ENCODE data around the gene TRAM2.

The TRAM2 gene, protein sequence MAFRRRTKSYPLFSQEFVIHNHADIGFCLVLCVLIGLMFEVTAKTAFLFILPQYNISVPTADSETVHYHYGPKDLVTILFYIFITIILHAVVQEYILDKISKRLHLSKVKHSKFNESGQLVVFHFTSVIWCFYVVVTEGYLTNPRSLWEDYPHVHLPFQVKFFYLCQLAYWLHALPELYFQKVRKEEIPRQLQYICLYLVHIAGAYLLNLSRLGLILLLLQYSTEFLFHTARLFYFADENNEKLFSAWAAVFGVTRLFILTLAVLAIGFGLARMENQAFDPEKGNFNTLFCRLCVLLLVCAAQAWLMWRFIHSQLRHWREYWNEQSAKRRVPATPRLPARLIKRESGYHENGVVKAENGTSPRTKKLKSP

DNA sequence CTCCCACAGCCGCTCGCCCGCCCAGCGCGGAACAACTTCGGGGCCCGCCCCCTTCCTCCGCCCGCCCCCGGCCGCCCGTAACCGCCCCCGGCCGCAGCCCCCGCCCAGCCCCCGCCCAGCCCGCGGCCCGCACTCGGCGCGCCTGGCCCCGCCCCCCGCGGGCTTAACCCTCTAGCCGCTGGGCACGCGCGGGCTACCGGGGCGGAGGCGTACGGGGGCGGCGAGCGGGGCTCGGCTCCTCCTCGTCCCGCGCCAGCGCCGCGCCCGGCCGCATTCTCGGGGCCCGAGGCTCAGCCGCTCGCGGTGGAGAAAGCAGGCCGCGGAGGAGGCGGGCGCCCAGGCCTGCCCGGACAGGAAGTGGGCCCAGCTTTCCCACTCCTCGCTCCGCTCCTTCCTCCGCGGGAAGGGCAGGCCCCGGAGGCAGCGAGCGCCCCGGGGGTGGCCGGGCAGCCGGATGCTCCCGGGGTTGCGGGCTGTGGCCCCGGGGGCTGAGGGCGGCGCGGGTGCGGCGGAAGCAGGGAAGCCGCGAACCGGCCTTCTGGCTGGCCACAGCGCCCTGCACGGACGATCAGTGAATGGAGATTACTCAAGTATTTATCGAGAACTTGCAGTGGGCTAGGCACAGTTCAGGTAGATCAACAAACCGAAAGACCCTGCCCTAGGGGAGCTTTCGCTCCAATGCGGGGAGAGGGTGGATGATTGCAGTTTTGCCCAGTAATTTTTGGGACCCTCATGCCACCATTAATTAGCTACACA lies at the start of gene TRAM2:
Gene TRAM2, minus strand, starts transcription at position 39 of the 756 bp plus-strand sequence. CDS start 145 bp downstream, outside the sequence.
- peak; percentile 90 for DNase-seq

DNA sequence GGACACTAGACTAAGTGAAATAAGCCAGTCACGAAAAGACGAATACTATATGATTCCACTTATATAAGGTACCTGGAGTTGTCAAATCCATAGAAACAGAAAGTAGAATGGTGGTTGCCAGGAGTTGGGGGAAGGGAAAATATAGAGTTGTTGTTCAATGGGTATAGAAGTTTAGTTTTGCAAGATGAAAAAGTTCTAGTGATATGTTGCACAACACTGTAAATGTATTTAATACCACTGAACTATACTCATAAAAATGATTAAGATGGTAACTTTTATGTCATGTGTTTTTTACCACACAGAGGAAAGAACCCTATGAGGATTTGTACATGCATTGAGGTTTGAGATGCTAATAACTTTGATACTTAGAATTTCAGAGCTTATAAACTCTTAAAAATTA lies 46.0 kb upstream of the TRAM2 start:
- DNase-seq: no peak

DNA sequence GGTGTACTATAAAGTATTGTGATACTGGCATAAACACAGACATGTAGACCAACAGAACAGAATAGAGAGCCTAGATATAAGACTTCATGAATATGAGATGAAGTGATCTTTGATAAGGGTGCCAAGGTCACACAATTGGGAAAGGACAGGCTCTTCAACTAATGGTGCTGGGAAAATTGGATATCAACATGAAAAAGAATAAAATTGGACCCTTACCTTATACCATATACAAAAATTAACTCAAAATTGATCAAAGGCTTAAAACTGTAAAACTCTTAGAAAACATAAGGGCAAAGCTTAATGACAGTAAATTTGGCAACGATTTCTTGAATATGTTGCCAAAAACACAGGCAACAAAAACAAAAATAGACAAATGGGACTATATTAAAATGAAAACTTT lies 44.8 kb upstream of the TRAM2 start:
- no peak for DNase-seq

DNA sequence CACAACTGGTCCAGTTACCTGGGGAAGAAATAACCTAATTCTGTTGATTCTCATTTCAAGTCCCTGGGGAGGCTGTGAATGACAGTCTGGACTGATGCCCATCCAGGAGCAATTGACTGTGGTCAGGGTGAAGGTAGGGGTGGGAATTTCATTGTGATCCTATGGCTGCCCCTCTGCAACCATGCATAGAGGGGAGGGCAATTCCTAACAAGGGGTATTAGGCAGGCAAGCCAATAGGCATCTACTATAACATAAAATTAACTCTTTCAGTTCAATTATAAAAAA lies 44.0 kb upstream of the TRAM2 start:
- no peak for DNase-seq

DNA sequence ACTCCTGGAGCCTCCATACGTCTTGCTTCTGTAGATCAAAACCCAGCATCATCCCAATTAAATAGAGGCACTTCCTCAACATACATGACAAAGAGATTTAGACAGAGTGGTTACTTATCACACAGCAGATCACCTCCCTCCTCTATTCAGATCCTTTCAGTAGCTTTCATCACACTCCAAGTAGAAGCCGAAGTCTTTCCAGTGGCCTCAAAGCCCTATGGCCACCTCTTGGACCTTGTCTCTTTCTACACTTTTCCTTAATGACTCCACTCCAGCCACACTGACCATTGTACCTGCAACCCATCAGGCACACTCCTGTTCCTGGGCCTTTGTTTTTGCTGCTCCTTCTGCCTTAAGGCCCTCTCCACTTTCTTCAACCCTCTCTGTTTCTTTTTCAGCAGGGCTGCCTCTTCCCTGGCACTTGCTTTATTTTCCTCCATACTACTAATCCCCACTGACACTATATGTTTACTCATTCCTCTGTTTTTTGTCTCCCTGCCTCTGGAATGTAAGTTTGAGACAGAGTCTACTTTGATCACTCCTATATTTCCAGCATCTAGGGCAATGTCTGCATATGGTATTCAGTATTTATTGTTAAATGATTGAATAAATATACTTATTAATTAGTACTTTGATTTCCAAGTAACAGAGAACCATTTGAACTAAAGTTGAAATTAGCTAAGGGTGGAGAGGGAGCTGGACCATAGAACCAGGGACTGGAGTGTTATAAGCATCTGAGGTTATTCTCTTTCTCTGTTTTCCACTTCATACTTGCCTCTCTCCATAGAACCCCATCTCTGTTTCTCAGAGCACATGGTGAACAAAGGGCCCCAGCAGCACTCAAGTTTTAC lies 43.4 kb upstream of the TRAM2 start:
- peak; percentile 93 for DNase-seq

DNA sequence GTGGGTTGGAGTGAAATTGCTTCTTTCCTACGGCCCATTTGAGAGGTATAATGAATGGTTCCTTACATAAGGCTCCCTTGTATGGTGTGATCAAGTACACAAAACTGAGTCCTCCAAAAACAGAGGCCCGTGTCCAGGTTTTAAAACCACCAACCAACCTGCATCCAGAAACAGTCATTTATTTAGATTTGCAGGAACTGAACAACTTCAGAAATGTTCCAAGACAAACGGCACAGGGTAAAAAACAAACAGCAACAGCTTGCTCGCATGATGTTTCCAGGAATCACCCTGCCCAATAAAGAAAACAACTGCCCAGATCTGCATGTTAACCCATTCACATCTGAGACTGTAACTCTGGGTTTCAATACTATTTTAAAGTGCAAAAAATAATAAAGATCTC lies 40.2 kb upstream of the TRAM2 start:
- DNase-seq: peak; percentile 61

DNA sequence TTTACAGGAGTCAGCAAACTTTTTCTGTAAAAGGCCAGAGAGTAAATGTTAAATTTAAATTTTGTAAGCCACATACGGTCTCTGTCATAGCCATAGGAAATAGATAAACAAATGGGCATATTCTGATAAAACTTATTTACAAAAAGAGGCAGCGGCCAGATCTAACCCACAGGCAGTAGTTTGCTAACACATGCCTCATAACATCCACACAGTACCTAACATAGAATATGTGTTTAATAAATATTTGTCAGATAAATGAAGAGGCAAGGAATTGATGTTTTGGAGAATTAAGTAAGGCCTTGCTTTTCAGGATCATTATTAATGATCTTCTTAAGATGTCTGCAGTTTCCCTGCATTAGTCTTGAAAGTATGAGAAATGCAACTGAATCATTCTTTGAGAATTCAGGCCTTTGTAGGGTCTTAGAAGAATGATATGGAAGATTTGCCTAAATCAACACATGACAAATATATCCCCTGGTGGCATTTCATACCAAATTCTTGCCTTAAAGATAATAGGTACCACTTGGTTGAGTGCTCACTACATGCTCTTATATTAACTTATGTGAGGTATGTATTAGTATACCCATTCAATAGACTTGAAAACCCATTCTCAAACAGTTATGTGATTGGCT lies 39.3 kb upstream of the TRAM2 start:
- no peak for DNase-seq

DNA sequence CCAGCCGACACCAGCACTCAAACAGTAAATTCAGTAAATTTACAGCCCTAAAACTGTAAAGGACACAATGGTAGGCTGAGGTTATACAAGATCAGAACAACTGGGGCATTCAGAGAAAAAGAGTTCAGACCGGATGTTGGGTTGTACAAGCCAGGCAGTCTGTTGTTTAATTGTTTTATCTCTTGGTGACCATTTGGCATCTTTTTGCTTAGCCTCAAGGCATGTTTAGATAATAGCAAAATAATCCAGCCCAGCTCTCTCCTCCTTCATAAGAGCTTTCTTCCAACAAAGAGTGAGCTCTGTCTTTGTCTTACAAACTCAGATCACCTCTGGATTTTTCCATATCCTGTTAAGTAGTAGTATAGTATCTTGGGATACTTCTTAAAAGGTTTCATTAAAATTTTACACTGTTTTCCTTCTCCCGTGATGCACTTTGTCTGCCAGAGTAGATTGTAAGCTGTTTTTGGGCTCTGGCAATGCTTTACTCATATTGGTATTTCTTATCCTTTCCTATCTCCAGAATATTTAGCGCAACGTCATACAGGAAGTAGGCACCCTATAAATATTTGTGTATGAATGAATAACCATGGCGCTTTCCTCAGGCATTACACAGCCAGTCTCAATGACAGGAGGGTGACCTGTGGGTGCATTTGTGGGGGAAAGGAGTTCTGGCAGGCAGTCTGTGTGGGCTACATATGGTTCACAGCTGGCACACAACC lies 35.6 kb upstream of the TRAM2 start:
- DNase-seq: peak; percentile 82

DNA sequence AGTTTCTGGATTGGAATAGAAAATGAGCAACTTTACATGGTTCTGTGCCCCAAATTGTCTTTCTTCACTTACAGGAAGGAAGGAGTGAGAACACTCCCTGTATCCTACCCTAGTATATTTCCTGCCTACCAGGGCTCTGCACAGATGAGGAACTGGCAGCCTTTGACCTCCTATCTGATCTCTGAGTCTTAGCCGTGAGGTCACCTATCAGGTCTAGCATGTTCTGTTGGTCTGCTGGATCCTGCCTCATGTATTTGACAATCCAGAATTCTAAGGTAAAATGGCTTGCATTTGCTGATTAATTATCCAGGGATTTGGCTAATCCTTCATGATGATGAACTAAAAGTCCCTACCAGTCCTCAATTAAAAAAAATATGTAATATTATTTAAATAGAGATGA lies 35.0 kb upstream of the TRAM2 start:
- peak; percentile 79 for DNase-seq

DNA sequence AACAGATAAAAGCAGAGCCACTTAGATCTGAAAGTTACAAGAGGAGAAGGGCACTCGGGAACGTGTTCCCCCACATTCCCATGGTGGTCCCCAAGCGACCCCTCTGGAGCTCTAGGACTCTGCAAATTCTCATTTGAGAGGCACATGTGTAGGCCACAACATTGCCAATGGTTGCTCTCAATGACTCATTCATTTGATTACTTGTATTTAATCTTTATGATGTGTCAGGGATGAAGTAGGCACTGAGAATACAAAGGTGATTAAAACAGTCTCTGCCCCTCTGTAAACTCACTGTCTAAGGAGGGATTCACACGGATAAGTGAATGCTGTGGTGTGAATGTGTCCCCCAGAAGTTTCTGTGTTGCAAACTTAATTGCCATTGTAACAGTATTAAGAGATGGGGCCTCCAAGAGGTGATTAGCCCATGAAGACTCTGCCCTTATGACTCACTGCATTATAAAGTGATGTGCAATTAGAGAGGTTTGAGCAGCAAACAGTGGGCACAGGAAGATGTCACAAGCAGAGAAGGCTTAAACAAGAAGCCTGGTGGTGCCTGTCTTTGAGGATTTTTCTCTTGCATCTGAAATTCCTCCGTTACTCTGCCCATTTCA lies 34.0 kb upstream of the TRAM2 start:
- no peak for DNase-seq

DNA sequence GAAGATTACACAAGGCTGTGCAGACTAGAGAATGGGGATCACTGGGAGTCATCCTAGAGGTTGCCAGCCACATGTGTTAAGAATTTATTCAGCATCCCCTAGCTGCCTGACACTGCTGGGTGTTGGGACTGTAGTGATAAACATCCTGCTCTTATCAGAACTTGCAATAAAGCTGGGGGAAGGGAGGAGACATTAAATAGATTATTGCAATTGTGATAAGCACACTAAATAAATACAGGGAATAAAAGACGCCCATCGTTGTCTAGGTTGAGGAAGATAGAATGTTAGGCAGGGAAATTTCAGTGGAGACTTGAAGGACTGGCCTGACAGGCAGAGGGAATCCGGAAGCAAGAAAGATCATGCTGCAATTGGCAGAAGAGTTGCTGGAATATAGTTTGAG lies 33.2 kb upstream of the TRAM2 start:
- DNase-seq: peak; percentile 48

DNA sequence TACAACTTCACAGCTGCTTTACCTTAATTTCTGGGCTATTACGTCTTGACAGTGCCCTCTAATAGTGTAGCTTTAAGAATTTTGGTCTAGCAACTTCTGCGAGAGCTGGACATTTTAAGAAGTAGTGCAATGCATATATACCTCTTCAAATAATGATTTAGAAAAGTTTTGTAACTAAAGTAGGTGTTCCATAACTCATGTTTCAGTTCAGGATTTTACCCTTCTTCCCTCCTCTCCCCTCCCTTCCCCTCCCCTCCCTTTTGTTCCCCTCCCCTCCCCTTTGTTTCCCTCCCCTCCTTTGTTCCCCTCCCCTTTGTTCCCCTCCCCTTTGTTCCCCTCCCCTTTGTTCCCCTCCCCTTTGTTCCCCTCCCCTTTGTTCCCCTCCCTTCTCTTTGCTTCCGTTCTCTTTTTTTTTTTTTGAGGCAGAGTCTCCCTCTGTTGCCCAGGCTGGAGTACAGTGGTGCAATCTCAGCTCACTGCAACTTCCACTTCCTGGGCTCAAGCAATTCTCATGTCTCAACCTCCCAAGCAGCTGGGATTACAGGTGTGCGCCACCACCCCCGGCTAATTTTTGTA lies 28.8 kb upstream of the TRAM2 start:
- DNase-seq: no peak

DNA sequence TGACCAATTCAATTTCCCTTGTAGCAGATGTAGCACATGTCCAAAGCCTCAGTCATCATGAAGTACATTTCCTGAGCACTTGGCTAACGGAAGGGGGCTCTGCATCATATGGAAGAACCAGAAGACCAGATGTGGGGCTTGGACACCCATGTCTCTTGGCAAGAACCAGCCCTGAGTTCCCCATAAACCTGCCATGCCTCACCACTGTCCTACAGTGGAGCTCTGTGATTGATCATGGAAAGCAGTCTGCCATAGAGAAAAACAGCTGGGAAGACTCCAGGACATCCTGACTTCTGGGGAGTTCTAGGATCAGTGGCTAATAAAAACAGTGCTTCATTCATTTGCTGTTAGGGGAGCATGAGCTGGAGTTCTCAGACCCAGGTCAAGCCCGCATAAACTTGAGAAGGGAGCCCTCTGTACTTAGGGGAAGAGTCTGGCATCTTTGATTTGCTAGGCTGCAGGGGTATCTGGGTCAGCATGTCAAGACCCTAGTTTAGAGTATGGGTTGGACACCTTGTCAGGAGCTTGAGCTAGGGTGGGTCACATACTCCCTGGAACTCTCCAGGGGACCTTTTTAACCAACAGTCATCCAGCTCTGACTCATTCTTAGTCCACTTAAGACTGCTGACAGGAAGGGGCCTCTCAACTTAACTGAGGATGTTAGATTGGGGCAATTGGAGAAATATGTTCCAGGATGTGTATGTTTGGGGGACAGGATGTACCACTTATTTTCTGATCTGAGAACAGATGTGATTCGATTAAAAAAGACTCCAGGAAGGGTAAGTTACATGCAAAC lies 26.3 kb upstream of the TRAM2 start:
- no peak for DNase-seq

DNA sequence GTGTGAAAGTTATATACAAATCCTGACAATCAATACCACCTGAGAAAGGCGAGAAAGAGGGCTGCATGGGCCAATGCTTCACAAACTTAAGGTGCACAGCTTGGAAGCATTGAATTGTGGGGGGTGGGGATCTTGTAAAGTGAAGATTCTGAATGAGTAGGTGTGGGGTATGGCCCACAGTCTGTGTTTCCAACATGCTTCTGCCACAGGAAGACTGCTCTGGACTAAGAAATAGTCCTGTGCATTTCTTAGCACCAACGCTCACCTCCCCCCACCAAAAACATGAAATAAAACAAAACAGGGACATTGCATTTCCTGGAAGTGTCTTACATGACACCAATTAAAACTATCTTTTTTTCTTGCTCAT lies 21.9 kb upstream of the TRAM2 start:
- DNase-seq: no peak

DNA sequence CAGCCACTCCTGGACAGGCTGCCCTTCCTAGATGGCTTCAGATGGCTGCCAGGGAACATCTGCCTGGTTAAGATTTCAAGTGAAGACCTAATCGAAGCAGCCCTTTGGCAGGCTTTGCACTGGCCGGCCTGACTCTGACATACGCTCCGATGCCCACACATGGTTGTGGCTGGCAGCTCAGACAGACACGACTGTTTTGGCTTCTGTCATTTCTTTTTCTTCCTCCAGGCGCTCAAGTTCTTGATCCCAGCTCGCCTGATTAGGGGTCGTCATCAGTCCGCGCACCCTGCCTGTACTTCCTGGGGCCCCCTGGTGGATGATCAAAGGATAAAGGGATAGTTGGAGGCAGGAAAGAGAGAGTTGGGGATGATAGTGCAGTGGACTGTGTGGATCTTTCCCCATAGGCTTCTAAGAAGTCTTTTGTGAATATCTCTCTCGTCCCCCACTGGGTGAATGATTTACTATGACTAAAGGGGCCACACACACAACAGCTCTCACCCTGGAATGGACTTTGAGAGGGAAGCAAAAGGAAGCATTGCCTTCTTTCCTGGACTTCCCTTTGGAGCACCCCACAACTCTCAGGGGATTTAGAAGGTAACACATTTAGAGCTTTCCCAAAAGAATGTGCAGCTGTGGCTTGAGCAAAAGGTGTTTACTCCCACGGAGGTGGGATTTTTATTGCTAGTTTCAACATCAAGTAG lies 21.4 kb upstream of the TRAM2 start:
- DNase-seq: peak; percentile 84

DNA sequence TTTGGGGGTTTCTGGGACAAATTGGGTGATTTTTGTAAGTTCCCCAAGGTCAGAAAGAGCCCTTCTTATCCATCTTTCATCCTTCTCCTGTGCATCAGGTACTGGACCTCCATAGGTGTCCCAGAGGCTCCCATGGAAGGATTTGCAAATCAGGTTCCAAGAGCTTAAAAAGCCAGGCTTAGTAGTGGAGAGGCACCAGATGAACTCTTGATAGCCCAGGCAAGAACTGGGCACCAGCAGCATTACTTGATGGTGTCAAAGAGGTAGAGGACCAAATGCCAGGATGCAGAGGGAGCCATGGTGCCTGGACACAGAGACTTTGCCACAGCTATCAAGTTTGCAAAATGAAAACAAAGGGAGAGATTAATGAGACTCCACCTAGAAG lies 20.9 kb upstream of the TRAM2 start:
- no peak for DNase-seq

DNA sequence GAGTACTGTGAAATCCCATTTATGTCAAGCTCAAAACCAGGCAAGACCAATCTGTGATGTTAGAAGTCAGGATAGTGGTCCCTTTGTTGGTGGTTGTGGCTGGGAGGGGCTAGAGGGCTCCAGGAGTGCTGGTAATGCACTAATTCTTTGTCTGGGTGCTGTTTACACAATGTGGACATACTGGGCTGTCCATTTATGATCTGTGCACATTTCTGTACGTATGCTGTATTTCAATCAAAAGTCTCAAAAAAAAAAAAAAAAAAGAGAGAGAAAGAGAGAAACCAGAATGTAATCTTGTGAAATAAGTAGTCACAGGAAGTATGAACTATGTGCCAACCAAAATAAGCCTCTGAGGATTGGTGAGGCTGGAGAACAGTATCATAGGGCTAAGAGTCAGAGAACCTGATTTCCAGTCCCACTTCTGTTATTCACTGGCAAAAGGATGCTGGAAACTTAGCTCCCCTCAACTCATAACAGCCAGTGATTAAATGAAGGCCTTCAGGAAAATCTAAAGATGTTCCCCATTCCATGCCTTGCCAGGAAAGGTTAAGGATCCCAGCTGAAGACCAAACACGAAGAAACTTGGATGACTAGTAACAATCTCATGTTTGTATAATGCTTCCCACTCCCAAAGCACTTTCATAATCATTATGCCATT lies 19.6 kb upstream of the TRAM2 start:
- no peak for DNase-seq

DNA sequence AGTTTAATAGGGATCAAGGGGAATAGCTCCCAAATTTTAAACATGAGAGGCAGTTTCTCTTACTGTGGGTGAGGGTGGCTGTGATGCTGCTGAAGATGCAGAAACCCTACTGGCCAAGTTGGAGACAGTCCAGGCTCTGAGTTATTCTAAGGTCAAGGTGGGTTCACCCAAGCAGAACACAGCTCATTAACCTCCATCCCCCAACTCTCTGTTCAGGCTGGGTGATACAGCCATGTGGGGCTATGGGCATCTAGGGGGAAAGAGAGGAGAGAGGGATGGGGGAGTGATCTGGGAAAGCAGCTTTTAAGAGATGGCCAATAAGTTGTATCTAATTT lies 18.9 kb upstream of the TRAM2 start:
- no peak for DNase-seq

DNA sequence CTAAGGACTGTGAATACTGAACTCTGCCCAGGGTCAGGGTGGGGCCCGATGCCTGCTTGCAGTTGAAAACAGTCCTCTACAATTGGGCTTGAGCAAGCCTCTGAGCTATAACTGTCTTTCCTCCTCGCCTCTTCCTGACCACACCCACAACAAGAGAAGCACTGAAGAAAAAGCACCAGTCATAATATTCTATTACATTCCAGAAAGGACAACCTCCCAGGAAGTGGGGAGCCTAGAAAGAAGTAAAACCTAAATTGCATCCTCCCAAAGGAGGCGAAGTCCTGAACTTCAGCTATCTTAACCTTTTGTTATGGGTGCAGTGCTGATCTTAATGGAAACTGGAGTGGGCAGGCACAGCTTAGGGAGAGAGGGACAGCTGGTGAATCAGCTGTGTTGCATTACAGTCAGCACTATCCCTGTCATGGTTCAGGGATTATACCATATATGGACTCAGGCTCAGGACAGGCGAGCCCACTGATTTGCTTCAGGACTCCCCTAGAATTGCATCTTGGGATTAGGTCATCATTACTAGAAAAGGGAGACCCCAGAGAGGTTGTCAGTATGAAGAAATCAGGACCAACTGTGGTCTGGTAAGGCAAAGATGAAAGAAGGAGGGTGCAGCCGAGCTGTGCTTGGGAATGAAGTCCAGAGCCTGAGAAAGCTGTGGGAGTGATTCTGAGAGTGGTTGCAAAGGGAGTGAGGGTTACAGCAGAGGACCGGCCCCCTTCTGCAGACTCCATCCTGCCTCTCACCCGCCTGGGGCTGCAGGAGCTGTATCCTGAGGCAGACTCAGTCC lies 18.3 kb upstream of the TRAM2 start:
- peak; percentile 38 for DNase-seq

Measured in OCI-M1 (cell line).